GM03348 (cell line): ENCODE data around the gene STK24.

Experiments
- DNase-seq: peaks from one replicate; pipeline ENCODE4 v3.0.0; 2012; ENCODE audit warnings: low spot score

The STK24 gene

DNA sequence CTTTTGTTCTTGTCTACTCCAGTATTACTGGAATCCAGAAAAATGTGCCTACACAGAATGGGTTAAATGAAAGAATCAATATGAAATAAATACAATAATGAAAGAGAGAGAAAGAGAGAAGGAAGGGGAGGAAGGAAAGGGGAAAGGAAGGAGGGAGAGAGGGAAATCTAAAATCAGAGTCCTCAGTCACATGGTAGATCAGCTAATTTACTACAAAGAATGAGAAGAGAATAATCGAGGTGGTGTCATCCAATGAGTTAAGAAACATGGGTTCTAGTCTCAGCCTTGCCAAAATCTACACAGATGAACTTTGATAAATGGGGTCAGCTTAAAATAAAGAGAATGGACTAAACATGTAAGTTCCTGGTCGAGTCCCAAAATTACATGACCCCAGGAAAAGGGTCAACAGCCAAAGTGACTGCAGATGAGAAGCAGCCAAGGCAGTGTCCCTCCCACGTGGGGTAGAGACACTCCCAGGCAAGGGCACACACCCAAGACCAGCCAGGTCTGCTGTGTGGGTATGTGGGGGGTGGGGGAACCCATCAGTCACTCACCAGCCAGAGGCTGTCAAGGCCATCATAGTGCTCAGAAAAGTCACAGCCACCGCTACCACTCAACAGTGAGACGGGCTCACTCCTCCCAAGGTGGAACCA lies 103.6 kb downstream of the STK24 start:
- no peak for DNase-seq

DNA sequence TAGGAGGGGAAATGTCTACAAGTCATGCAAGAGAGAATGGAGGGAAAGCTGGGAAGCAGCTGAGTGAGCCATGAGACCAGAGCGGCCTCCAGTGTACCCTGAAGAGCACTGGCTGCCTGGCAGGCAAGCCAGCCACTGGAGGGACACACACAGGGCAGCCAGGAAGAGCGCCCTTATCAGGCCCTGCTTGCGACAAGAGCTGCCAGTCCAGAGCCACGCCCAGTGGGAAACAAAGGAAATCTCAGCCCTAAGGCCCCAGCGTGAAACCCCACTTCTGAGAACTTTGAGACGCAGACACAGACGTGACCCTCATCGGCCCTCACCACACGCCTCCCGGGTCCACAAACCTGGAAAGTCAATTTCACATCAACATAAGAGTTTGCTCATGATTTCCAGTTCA lies 105.0 kb downstream of the STK24 start:
- no peak for DNase-seq

DNA sequence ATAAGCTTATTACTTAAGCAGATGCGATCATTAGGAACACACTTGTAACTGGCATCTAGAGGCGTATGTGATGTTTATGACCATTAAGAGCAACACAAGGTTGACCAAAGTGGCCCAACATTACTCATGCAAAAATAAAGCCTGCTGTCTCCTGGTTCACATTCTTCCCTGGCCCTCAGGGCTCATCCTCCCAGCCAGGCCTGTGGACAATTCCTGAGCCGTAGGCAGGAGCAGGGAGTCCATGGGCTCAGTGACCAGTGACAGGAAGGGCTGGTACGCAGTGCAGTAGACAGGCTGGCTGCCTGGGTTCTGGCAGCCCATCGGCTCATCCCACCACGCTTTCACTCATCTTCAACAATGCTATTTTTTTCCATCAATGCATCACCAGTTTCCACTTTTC lies 106.0 kb downstream of the STK24 start:
- DNase-seq, result no peak

DNA sequence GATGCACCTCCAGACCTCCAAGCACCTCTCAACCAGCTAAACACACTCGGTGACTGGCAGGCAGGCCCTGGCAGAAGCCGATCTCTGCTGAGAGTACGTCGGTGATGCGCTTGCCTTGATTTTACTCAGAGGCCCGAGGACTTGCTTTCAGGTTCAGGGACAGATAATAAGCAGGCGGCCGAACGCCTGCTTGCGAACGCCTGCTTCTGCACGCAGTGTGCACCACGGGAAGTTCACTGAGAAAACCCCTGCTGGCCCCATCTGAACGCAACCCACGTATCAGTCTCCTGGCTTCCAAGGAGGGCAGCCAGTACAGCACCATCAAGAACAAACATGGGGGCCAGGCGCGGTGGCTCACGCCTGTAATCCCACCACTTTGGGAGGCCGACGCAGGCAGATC lies 108.0 kb downstream of the STK24 start:
- DNase-seq, result no peak

DNA sequence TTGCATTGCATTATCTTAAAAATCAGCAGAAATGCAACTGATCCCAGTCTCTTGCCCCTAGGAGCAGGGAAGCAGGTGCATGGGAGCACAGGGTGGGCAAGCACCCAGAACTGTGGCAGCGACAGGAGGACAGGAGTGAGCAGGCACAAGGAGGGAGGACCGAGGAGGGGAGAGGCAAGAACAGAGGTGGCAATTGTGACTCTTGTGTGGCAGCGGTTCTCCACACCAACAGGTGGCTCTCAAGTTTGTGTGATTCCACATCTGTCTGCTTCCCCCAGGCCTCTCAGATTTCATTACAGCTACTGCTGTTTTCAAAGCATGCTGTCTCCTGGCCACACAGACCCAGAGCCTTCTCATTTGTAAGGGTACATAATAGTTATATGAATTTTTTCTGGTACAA lies 108.5 kb downstream of the STK24 start:
- DNase-seq, result no peak

DNA sequence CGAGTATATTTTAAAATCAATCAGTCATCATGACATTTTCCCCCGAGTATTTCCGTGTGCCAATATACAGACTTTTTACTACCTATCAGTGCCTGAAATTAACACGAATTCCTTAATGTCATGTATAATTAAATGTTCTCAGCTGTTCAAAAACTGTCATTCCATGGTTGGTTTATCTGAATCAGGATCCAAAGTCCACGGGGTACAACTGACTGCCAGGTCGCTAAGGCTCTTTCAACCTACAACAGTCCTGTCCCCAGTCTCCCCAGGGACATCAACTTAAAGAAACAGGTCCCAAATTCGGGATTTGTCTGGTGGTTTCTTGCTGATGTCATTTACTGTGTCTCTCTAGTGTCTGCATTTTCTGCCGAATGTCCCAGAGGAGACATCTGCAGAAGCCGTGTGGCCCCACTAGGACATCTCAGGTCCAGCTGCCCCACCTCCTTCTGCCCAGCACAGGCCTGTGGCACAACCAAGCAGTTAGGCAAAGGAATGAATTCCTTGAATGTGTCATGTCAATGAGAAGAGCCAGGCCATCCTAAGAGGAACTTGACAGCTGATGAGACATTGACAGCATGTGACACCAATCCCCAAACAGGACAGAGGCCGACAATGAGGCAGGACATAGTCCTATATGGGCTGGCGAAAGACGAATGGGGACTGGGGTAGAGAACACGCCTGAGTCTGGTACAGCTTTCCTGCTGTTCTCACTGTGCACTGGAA lies 109.5 kb downstream of the STK24 start:
- DNase-seq, result no peak

DNA sequence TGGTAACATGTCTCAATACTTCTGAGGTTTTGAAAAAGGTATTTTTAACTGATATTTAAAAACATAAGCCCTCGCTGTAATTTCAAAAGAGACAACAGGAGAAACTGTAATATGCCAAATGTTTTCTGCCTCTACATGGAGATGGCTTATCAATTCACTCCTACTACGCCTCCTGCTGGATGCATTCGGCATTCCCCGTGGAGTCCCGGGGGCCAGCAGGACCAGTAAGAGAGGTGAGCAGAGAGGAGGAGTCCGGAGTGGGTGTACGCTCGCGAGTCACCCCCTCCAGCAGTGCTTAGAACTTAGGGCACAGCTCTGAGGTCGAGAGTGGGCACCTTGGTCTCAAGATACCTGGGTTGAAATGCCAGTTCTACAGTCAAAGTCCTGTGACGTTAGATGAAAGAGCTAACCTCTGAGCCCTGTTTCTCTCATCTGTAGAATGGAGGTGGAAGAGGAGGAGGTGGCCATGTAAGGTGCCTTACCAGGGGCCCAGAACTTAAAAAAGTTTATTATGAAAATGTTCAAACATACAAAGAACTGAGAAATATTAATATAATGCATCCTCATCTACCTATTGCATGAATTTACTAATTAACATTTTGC lies 110.2 kb downstream of the STK24 start:
- DNase-seq, result peak; percentile 58

DNA sequence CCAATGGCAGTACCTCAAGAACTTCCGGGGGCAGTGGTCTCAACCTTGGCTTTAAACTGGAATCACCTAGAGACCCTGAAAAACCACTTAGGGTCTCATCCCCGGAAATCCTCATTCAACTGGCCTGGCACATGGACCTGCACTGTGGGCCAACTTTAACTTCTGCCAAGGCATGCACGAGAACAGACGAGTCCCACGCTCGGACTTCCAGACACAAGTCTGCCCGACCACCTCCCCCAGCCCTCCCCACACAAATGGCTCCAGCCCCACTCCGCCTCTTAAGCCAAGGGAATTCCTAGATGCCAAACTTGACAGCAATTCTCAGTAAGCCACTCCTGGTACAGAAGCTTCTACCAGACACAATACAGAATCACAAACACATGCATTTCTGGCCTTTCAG lies 114.0 kb downstream of the STK24 start:
- no peak for DNase-seq

DNA sequence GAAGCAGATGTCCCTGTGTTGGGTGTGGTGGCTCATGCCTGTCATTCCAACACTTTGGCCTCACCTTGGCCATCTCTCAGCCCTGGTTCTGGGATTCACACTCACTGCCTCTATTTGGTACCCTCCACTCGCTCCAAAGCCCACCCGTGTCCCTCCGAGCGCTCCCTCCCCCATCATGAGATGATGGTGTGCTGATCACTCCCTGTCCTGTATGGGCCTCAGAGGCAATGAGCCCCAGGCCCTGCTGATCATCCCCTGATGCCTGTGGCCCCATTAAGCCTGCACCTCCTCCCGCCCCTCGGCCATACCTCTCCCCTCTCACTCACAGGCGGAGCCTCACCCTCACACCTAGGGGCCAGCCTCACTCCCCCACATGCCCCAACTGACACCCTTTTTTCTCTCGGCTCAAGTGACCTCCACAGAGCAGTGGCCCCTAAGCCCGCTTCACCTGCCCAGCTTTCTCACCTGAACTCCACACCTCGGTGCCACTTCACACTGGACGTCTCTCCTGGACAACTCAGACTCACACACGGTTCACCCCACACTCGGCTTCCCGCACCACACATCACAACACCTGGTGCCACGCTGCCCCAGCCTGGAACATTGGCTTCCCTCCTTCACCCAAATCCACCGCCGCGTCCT lies 114.5 kb downstream of the STK24 start:
- no peak for DNase-seq

DNA sequence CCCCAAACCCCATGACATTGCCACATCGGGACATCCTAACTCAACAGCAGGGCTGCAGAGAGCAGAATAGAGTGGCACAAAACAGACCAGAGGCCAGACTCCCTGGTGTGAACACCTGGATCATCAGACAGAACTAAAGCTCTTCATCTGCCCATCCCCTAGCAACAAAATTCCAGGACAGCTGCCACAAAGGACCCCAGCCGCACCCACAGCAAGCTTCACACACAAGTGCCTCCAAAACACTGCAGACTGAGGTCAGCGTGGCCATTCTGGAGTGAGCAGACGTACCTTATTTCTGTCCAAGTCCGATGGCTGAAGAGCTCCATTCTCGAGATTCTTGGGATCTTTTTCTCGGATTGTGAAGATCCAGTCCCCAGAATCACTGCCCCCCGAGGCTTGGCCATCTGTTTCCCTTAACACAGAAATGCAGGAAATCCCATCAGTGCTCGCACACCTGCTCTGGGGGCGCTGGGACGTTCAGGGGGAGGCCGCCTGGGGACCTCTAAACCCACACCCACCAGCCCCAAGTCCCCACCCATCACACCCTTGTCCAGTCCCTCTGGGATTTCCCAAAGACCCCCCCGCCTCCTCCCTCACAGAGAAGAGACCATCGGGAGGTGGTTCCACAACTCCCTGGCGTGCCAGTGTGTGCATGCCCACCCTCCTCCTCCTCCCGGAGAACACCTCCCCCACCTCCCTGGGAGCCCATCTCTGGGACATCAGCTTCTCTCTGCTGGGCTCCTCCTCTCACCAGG lies 115.2 kb downstream of the STK24 start:
- DNase-seq, result no peak

DNA sequence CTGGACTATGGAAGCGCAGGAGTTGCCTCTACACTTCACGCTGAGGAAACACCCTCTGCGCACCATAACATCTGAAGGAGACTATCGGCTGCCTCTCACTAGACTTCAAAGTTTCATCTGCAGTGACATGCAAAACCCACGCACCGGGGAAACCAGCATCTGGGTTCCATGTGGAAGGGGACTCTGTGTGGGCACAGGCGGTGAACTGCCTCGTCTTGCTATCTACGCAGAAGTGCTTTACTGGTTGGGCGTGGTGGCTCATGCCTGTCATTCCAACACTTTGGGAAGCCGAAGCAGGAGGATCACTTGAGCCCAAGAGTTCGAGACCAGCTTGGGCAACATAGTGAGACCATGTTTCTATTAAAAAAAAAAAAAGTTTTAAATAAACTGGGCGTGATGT lies 116.4 kb downstream of the STK24 start:
- DNase-seq, result no peak

DNA sequence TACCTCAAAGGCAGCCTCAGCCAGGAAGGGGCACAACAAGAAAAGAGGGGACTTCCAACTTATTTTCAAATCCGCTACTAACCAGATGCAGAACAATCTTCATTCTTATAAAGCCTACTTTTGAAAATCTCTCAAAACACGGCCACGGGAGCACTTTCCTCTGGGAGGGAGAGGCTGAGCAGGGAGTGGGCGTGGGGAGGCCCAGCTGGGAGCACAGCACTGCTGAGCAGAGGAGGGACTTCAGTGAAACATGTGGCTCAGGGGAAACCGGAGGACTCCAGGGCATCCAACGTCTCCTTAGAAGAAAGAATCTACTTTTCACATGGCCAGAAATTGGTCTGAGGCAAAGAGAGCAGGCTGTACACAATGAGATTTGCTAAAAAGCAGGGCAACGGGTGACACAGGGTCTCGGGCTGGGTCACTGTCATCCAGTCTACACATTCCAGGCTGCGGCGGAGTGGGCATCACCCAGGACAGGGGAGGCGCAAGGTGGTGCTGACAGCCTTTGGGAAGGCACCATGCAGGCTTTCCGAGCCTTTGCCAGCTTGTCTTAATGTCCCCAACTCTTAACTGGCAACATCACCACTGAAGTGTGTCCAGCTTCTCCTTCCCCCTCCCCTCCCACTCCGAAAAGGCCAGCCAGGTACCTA lies 117.1 kb downstream of the STK24 start:
- DNase-seq, result no peak

DNA sequence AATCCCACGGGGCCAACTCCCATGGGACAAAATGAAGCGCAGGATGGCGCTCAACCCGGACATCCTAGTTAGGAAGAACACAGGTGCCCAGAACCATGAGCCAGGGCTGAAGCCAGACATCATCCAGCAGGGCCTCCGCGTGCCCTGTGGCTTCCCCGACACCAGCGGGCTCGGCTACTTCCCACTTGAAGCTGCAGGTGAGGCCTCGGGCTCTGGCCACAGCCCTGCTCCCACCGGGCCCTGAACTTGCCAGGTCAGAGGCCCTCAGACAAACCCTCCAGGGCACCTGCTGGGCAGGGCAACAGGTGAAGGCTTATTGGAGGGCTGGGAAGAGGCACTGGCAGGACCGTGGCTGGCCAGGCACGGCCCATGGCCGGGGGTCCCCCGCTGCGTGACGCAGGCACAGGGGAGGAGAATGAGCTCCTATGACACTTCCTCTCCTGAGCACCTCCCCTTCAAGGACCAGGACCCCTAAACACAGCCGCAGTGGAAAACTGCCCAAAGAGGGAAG lies 117.7 kb downstream of the STK24 start:
- DNase-seq, result no peak

DNA sequence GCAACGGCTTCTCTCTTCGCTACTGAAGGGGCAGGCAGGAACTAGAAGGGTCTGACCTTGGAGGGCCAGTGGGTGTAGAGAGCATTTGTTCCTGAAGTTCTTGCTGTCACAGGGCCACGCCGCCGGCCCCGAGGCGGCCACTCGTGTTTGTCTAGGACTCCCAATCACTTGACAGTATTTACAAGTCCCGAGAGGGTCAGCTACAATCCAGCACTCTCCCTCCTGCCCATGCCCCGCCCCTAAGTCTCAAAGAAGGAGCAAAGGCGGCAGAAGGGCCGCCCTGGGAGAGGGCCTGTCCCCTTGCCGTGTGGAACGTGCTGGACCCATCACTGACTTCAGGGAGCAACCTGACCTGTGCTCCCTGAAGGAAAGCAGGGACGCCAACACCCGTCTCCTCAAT lies 118.5 kb downstream of the STK24 start:
- DNase-seq, result no peak

DNA sequence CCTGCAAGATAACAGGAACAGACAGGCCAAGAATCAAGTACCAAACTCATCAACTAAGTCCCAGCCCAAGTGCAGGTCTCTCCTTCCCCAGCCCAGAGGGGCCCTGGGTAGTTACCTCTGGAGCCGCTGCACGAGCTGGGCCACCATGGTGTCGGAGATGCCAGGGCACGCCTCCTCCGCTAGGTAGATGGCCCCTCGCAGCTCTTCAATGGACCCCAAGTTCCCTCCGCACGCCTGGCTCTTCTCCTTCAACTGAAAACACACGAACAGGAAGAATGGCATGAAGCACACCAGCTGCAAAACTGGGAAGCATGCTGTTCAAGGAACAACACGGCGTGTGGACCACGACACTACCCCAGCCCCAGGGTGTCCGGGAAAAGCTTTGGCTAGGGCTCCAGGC lies 119.9 kb downstream of the STK24 start:
- no peak for DNase-seq

DNA sequence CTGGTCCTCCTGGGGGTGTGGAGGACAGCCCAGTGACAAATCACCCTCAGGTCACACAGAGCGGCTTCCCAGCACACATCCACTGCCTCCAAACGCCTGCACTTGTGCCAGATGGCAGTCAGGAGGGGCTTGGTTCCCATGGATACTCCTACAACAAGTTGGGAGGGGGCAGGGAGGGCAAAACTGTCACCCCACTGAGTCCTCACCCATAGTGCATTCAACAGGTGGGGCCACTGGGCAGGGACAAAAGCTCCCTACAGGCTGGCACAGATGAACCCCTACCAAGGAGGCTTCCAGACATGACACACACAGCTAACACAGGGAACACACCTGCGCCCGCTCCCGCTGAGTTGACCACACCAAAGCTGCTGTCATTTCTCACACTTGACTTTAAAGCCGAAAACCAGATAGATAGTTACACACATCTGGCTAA lies 120.5 kb downstream of the STK24 start:
- no peak for DNase-seq

DNA sequence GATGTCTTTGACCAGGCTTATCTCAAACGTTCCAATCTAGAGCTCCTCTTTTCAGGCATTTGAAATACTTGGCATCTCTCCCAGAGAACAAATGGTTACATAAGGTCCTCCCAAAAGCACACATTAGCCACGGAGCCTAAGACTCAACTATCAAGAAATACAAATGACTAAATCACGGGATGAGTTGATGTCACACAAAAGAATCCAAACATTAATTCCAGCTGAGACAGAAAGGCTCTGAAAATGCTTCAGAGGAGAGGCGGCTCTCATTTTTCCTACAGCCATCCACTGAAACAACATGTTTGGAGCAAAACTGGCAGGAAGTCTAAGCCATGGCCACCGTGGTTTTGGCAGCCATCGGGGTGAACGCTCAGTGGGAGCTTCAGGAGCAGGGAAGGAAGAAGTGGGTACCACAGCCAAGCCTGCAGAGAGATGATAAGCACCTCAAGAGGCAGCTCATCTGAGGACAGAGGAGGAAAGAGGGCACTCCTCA lies 122.5 kb downstream of the STK24 start:
- DNase-seq, result peak; percentile 81

DNA sequence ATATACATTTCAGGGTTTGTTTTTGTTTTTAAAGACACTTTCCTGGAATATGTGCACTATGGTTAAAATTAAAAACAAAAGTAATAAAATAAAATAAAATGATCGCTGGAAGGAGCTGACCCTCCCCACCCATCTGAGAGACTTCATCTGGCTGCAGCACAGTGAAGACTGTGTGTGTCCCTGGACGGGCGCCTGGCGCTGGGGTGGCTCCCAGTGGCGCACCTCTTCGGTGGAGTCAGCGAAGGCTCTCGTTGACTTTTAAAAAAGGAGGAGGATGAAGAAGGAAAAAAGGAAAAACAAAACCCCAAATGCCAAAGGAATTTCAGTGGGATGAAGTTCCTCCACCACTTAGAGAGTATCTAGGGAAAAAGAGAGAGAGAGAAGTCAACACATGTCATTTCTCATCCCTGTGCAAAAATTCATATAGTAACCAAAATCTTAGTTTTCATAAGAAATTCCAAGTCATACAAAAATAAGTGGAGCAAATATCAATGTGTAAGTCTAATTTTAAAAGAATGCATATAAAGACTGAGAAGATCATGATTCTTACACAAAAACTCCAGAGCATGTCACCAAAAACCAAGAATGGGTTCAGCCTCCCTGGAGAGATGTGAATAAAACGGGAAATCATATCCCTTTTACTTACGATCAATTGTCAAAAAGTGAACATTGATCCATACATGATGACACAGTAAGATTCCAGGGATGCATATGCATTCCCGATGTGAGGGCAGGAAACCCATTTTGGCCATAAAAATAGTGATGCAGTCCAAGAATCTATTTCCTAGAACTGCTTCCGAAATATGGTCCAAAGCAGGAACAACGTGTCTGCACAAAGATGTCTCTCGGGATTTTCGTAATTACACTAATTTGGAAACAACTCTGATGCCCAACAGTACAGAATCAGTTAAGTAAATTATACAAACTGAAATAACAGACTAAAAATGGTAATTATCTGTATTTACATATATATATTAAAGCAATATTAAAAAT lies 123.8 kb downstream of the STK24 start:
- peak; percentile 27 for DNase-seq

DNA sequence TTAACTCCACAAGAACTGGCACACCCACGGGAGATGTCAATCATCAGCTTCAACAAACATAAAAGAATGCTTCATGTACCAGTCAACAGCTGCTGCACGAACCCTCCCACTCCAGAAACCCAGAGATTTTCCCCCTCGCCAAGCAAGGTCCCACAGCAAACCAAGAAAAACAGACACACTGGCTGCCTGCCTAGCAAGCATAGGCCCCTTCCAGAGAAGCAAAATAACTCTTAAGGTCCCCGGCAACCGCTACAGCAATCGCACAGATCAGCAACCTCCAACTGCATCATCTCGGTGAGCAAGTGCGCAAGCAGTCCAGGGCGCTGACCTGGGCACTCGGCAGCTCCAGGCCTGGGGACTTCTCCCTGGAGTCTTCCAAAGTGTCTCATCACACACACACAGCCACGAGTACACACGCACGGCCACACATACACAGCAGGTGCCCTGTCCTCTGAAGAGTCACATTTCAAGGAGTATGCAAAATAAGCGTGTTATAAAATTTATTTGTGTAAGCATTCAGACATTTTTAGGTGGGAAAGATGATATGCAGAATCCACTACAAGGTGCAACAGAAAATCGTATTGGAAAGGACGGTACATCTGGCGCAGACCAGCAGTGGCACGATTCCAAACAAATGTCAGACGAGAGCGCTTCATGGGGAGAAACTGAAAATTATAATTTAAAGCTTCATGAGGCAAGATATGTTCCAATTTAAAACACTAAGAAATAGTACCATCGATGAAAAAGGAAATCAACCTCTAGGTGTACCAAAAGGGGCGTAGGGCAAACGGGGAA lies 125.0 kb downstream of the STK24 start:
- DNase-seq, result peak; percentile 31
